GM18498 (cell line): ENCODE data around the gene PRM1.
A peak's percentile ranks its signal among the peaks of the same experiment; 100 is the strongest.

ENCODE experiments used
- ATAC-seq: cut with Tn5 transposase; IDR thresholded peaks from one replicate; pipeline ENCODE4 v1.9.1; 2021; ENCODE audit warnings: mild to moderate bottlenecking, moderate library complexity; ENCODE audit not compliant: unreplicated experiment

Gene PRM1

DNA sequence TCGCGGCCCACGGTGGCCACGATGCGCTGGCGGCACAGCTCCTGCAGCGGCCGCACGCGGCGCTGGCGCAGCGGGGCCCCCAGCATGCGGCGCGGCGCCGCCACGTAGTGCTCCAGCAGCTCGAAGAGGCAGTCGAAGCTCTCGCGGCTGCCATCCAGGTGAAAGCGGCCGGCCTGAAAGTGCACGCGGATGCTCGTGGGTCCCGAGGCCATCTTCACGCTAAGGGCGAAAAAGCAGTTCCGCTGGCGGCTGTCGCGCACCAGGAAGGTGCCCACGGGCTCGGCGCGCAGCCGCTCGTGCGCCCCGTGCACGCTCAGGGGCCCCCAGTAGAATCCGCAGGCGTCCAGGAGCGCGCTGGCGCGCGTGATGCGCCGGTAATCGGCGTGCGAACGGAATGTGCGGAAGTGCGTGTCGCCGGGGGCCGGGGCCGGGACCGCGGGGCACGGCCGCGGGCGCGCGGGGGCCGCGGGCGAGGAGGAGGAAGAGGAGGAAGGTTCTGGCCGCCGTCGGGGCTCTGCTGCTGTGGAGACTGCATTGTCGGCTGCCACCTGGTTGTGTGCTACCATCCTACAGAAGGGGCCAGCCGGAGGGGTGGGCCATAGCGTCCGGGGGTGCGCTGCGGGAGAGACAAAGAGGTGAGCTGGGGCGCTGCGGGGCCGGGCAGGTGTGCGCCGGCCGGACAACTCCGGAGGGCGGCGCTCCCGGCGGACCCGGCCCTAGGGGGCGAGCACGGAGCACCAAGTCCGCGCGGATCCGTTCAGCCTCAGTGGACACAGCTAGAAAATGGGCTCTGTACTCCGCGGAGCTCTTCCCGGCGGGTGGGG is 26.0 kb downstream of the PRM1 start:
- ATAC-seq = peak; percentile 1

DNA sequence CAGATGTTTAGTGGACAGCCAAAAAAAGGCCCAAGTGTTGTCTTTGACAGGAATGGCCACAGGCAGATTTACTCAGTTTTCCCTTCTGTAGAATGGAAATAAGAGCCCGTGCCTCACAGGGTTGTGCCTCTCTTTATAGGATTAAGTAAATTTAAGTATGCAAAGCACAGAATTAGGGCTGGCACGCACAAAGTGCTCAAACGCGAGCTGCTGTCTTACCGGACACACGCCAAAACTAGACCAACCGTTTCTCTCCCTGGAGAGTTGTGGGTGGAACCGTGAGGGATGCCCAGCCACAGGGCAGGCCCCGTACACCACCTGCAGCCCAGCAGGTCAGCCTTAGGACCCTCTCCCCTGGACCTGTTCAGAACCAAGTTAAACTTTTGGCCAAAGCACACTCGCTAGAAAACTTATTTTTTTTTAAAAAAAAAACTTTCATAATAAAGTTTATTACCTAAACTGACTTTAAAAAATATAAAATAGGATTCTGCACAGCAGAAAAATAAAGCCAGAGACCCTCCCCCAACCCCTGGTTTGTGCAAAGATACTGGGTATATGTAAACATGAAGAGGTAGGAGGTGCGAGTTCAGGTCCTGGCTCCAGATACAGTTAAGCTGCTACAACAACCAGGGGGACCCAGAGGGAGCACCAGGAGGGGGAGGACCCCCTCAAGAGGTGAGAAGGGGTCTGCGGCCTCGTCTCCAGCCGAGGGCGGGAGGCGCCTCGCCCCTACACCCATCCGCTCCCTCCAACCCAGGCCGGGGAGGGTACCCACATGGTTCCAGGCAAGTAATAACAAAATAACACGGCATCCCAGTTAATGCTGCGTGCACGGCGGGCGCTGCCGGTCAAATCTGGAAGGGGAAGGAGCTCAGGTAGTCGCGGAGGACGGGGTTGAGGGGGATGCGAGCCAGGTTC is 26.9 kb downstream of the PRM1 start:
- ATAC-seq = no peak

DNA sequence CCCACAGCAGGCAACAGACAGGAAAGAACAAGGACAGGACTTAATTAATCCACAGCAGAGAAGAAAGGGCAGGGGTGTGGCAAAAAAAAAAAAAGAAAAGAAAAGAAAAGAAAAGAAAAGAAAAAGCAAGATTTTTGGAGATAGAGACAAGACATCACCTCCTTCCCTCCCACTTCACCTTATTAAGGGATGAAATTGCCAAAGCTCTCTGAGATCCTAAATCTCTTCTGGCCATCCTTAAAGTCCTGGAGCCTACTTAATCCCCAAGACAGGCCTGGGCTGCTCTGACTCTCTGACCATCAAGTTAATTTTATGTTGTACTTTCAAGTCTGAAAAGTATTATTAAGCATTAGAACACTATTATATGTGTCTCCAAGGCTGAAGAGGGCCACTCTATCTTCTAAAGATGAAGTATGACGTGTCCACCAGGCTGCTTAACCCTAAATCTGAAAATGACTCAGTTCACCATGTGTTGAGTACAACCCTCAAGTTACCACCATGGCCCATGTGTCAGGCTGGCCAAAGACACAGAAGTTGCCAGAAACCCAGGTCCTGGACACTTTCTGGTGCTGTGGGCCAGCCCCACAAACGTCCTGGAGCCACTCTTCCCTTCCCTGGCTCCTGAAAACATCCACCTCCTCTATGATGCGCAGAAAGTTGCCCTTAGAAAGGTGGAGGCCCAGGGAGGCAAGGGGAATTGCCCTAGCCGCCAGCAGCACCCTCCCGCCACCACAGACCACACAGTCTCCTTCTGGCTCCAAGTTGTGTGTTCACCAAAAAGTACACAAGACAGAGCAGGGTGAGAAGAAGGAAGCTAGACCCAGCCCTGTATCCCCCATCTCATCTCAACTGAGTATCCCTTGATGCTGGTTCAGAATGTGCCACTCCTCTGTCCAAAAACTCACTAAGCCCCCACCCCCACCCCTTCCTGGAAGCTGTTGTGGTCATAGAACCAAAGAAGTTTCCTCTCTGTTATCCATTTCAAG is 27.8 kb downstream of the PRM1 start:
- no peak for ATAC-seq

DNA sequence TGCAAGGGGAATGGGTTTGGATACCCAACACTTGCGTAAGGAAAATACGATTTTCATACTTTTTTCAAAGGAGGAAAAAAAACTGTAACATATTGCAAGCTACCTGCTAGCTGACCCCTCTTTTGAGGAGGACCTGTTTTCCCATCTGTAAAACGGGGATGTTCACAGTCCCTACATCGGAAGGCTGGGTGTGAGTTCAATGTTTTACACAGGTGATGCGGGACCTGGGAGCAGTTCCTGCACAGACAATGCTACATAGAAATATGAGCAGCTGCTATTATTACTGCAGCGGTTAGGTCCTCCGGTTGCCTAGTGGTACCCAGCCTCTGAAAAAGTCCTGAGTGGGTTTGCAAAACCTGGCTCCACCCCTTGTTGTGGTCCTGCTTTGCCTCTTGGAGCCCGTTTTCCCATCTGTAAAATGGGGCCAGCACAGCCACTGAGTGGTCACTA is 28.6 kb downstream of the PRM1 start:
- no peak for ATAC-seq

- ATAC-seq = no peak
Measured at GRCh38 chr16:11251525-11252481, 29.3 kb downstream of the PRM1 start.

DNA sequence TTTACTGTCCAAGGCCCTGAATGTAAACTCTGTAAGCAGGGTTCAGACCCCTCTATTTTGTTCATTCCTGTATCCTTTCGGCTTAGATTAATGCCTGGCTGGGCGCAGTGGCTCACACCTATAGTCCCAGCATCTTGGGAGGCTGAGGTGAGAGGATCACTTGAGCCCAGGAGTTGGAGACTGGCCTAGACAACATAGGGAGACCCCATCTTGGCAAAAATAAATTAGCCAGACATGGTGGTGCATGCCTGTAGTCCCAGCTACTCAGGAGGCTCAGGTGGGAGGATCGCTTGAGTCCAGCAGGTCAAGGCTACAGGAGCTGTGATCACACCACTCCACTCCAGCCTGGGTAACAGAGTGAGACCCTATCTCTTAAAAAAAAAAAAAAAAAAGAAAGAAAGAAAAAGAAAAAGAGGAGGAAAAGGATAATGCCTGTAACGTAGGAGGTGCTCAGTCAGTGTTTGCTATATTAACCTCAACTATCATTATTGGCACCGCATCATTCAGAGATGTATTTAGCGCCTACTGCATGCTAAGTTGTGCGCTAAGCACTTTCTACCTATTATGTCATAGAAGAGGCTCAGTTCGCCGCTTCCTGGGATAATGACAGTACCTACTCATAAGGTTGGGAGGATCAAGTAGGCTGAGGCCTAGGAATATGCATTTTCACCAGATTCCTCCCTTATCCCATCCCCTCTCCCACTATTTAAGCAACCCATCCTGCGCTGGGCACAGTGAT is 30.2 kb downstream of the PRM1 start:
- ATAC-seq = no peak

- ATAC-seq = no peak
Measured at GRCh38 chr16:11250091-11250785, 30.9 kb downstream of the PRM1 start.

- ATAC-seq = no peak
Measured at GRCh38 chr16:11249233-11250061, 31.7 kb downstream of the PRM1 start.

GRCh38 chr16:11248133-11248532 is 33.0 kb downstream of the PRM1 start:
- ATAC-seq = no peak

DNA sequence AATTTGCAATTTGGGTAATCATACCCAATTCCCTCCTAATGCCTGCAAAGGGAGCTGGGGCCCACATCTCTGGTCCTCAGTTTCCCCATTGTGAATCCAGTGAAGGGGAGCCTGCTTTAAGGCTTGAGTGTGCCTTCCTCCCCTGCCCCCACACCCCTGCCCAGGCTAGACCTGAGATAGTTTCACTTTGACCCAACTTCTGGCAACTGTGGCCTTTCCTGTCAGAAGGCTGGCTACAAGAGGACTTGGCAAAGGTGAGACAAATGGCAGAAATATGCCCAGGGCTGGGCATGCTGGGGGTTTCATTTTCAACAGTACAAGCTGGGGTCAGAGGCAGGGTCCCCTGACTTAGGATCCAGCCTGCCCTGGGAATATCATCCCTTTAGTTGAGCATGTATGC is 35.1 kb downstream of the PRM1 start:
- ATAC-seq = no peak

DNA sequence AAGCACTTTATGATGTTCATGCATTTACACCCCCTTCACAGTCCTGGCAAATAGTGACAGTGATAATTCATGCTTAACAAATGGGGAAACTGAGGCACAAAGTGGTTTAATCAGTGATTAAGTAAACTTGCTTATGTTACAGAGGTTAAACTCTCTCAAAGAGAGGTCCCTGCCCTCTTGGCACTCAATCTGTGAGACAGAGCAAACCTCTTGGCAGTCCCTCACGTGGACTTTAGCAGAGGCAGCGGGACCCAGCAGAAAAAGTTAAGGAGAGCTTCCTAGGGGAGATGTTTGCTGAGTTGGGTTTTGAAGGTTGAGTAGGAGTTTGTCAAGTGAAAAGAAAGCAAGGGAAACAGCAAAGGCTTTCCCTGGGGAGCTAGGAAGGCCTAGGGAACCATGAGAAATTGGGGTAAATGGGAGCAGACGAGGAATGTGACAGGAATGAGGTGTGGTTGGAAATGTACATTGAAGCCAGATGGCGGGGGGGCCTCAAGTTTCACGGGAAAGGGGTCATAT is 35.9 kb downstream of the PRM1 start:
- no peak for ATAC-seq

GRCh38 chr16:11242658-11243057 is 38.5 kb downstream of the PRM1 start:
- ATAC-seq = no peak

GRCh38 chr16:11241480-11242204 is 39.5 kb downstream of the PRM1 start:
- no peak for ATAC-seq

- no peak for ATAC-seq
Measured at GRCh38 chr16:11240636-11241473, 40.3 kb downstream of the PRM1 start.
